DND-41 (cell line): ENCODE measurements around the gene CTRB1.
"Not testable (repeated sequence)": the region's sequence is repeated elsewhere in the genome, so short reads cannot be mapped to it uniquely, and the experiment has no call there.

ENCODE experiments used
- ATAC-seq: fragments of 200-7000 bp; cut with Tn5 transposase; 3 replicates; pipeline ENCODE4 v1.9.1; 2021; ENCODE audit warnings: low read depth; ENCODE audit not compliant: insufficient read depth
- DNase-seq: peaks from one replicate; pipeline ENCODE4 v3.0.0-alpha.2; 2020
- H2AFZ ChIP-seq: 2 replicates; pipeline ENCODE4 v1.6.0; 2012; ENCODE audit warnings: low read depth, low read length
- H3K27ac ChIP-seq: 2 replicates; pipeline ENCODE4 v1.5.1; 2012; ENCODE audit warnings: low read length, inconsistent platforms
- H3K27me3 ChIP-seq: fragments of 200-600 bp; sonication (generic); 2 replicates; pipeline ENCODE4 v1.6.0; 2012; ENCODE audit warnings: low read length, mild to moderate bottlenecking, inconsistent platforms; ENCODE audit not compliant: insufficient read depth, poor library complexity
- H3K36me3 ChIP-seq: 2 replicates; pipeline ENCODE4 v1.5.1; 2012; ENCODE audit warnings: low read length, inconsistent platforms; ENCODE audit not compliant: insufficient read depth
- H3K4me1 ChIP-seq: 2 replicates; pipeline ENCODE4 v1.5.1; 2012; ENCODE audit warnings: mild to moderate bottlenecking, low read length; ENCODE audit not compliant: insufficient read depth
- H3K4me2 ChIP-seq: 2 replicates; pipeline ENCODE4 v1.6.0; 2012; ENCODE audit warnings: mild to moderate bottlenecking, moderate library complexity, low read length, inconsistent platforms; ENCODE audit not compliant: insufficient read depth
- H3K4me3 ChIP-seq, 2 experiments: fragments of 200-600 bp in 1 of 2; shearing (Covaris generic) in 1 of 2; 2 replicates each; pipeline ENCODE4 v1.5.1; 2012 to 2016; ENCODE audit warnings: inconsistent platforms in 2 of 2, low read length in 2 of 2, mild to moderate bottlenecking in 2 of 2, low read depth in 1 of 2, moderate library complexity in 1 of 2
- H3K79me2 ChIP-seq: 2 replicates; pipeline ENCODE4 v1.6.0; 2012; ENCODE audit warnings: low read length, inconsistent platforms; ENCODE audit not compliant: insufficient read depth
- H3K9ac ChIP-seq: 2 replicates; pipeline ENCODE4 v1.6.0; 2012; ENCODE audit warnings: low read depth, mild to moderate bottlenecking, inconsistent platforms, low read length, moderate library complexity
- H3K9me3 ChIP-seq: 2 replicates; pipeline ENCODE4 v1.5.1; 2012; ENCODE audit warnings: low read length, moderate library complexity, mild to moderate bottlenecking, inconsistent platforms; ENCODE audit not compliant: insufficient read depth, severe bottlenecking
- H4K20me1 ChIP-seq: 2 replicates; pipeline ENCODE4 v1.6.0; 2012; ENCODE audit warnings: low read length; ENCODE audit not compliant: insufficient read depth
- EZH2 ChIP-seq: IDR thresholded peaks from 3 replicates; pipeline ENCODE4 v1.6.1; 2012; ENCODE audit warnings: borderline replicate concordance, low read depth, mild to moderate bottlenecking, moderate library complexity, low read length, inconsistent platforms; ENCODE audit not compliant: severe bottlenecking
- TF ChIP-seq, protein P1 (sequence below): IDR thresholded peaks from 2 replicates; pipeline ENCODE4 v1.5.1; 2012; ENCODE audit warnings: borderline replicate concordance, low read length, moderate library complexity, mild to moderate bottlenecking; ENCODE audit not compliant: poor library complexity, severe bottlenecking; ENCODE audit errors: extremely low read depth

CTRB1 gene

DNA sequence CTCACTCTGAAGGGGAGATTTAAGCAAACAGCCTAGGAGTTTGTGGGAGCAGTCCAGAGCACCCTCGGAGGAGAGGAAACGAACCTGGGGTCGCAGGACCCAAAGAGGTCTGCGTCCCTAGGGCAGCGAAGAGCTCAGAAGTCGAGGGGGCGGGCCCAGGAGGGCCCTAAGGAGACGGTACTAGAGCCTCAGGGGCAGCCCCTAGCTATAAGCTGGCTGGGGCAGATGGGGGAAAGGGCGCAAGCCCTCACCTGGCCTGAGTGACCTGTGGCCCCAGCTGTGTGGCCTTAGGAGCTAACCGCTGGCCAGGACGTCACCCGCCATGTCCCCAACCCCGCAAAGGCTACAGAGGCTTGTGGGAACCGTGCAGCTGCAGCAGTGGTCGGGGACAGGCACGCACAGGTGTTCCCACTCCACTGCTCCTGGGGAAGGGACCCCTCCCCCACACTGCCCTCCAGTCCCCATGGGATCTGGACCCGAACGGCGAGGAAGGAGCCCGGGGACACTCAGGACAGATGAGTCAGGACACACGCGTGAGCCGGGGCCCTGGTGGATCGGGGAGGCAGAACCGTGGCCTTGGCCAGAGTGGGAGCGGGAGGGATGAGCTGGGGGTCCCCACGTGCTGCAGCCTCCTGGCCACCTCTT is 9.8 kb upstream of the CTRB1 start:
- TF ChIP-seq EZH2: no peak
- TF ChIP-seq, protein P1, sequence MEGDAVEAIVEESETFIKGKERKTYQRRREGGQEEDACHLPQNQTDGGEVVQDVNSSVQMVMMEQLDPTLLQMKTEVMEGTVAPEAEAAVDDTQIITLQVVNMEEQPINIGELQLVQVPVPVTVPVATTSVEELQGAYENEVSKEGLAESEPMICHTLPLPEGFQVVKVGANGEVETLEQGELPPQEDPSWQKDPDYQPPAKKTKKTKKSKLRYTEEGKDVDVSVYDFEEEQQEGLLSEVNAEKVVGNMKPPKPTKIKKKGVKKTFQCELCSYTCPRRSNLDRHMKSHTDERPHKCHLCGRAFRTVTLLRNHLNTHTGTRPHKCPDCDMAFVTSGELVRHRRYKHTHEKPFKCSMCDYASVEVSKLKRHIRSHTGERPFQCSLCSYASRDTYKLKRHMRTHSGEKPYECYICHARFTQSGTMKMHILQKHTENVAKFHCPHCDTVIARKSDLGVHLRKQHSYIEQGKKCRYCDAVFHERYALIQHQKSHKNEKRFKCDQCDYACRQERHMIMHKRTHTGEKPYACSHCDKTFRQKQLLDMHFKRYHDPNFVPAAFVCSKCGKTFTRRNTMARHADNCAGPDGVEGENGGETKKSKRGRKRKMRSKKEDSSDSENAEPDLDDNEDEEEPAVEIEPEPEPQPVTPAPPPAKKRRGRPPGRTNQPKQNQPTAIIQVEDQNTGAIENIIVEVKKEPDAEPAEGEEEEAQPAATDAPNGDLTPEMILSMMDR: no peak
- no peaks in the 10 kb centered on the region for H3K27me3 ChIP-seq
- H3K4me2 ChIP-seq: no peak overlapping the region
- H3K27ac ChIP-seq: no peak overlapping the region
- H3K9ac ChIP-seq: no peak overlapping the region
- no peak for ATAC-seq
- H3K36me3 ChIP-seq: no peaks in the 10 kb centered on the region
- no peak for DNase-seq
- H4K20me1 ChIP-seq: no peaks in the 10 kb centered on the region
- no peaks in the 10 kb centered on the region for H3K9me3 ChIP-seq
- no peaks in the 10 kb centered on the region for H3K4me1 ChIP-seq
- no peaks in the 10 kb centered on the region for H3K79me2 ChIP-seq
- H3K4me3 ChIP-seq: no peak overlapping the region
- H2AFZ ChIP-seq: no peak overlapping the region

GRCh38 chr16:75209514-75209913 is 9.3 kb upstream of the CTRB1 start:
- not testable (repeated sequence) for DNase-seq, H2AFZ ChIP-seq, H3K36me3 ChIP-seq, H3K9ac ChIP-seq, H3K79me2 ChIP-seq, H3K27ac ChIP-seq, H4K20me1 ChIP-seq, H3K9me3 ChIP-seq, ATAC-seq, H3K4me1 ChIP-seq, H3K4me3 ChIP-seq, H3K27me3 ChIP-seq, H3K4me2 ChIP-seq

- TF ChIP-seq, protein P1: no peak
- no peak for TF ChIP-seq EZH2
- no peak overlapping the region for H3K4me3 ChIP-seq
- H3K27ac ChIP-seq: no peak overlapping the region
- H3K4me2 ChIP-seq: no peak overlapping the region
- H4K20me1 ChIP-seq: no peaks in the 10 kb centered on the region
- no peak overlapping the region for H2AFZ ChIP-seq
- no peaks in the 10 kb centered on the region for H3K4me1 ChIP-seq
- H3K36me3 ChIP-seq: no peaks in the 10 kb centered on the region
- no peaks in the 10 kb centered on the region for H3K9me3 ChIP-seq
- H3K27me3 ChIP-seq: no peaks in the 10 kb centered on the region
- H3K9ac ChIP-seq: no peak overlapping the region
- no peaks in the 10 kb centered on the region for H3K79me2 ChIP-seq
- ATAC-seq: no peak
- no peak for DNase-seq
These were observed 8.8 kb upstream of the CTRB1 start for GRCh38 chr16:75209944-75210343.

DNA sequence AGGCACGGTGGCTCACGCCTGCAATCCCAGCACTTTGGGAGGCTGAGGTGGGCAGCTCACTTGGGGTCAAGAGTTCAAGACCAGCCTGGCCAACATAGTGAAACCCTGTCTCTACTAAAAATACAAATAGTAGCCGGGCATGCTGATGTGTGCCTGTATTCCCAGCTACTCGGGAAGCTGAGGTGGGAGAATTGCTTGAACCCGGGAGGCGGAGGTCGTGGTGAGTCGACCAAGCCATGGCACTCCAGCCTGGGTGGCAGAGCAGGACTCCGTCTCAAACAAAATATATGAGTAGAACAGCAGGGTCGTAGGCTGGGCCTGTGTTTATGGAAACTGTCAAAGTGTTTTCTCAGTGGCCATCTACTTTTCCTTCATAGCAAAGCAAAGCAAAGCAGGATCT is 7.5 kb upstream of the CTRB1 start:
- H3K9ac ChIP-seq, H2AFZ ChIP-seq, DNase-seq, H4K20me1 ChIP-seq, H3K27ac ChIP-seq, H3K36me3 ChIP-seq, ATAC-seq, H3K4me3 ChIP-seq, H3K9me3 ChIP-seq, H3K27me3 ChIP-seq, H3K4me1 ChIP-seq, H3K4me2 ChIP-seq, H3K79me2 ChIP-seq: not testable (repeated sequence)
